Brain microvascular endothelial cell (primary cell): ENCODE measurements around the gene DENND10.
"Not testable (repeated sequence)": the region's sequence is repeated elsewhere in the genome, so short reads cannot be mapped to it uniquely, and the experiment has no call there.

Source experiments
- DNase-seq: peaks from one replicate; pipeline ENCODE4 v3.0.0-alpha.2; 2020
- H3K27ac ChIP-seq: fragments of 250-450 bp; sonication (Bioruptor Pico); 2 replicates; pipeline ENCODE4 v1.5.1; 2020; ENCODE audit warnings: mild to moderate bottlenecking, moderate library complexity
- H3K27me3 ChIP-seq: fragments of 250-450 bp; sonication (Bioruptor Pico); replicated peaks from 2 replicates; pipeline ENCODE4 v1.5.1; 2020; ENCODE audit warnings: mild to moderate bottlenecking
- H3K36me3 ChIP-seq: fragments of 250-450 bp; sonication (Bioruptor Pico); replicated peaks from 2 replicates; pipeline ENCODE4 v1.5.1; 2020; ENCODE audit warnings: mild to moderate bottlenecking
- H3K4me3 ChIP-seq: 2 replicates; pipeline ENCODE4 v1.5.1; 2011; ENCODE audit warnings: low read depth, mild to moderate bottlenecking, control low read depth, low read length, moderate library complexity
- in situ Hi-C: cut with HindIII; loops from 2 replicates; pipeline ENCODE4 v1.10.0; 2017; ENCODE audit warnings: low sequenced_read_pairs, low pct_ligation_motif_present
- TF ChIP-seq, protein P1 (sequence below): IDR thresholded peaks from 2 replicates; pipeline ENCODE4 v1.5.1; 2011; ENCODE audit warnings: low read depth, mild to moderate bottlenecking, moderate library complexity, low read length, control low read depth, inconsistent platforms; ENCODE audit errors: missing control alignments

The DENND10 gene

DNA sequence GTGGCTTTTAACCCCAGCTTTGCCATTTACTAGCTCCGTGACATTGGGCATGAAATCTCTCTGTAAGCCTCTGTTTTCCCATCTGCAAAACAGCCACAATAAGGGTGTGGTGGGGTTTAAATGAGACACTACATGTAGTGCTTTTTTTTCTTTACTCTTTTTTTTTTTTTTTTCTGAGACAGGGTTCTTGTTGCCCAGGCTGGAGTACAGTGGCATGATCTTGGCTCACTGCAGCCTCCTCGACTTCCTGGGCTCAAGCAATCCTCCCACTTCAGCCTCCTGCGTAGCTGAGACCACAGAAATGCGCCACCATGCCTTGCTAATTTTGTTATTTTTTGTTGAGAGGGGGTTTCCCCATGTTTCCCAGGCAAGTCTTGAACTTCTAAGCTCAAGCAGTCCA lies 8.3 kb upstream of the DENND10 start:
- no peak overlapping the region for H3K4me3 ChIP-seq
- in situ Hi-C loops: no loop called here
- H3K27me3 ChIP-seq: no peaks in the 10 kb centered on the region
- no peaks in the 10 kb centered on the region for H3K36me3 ChIP-seq
- DNase-seq: no peak
- H3K27ac ChIP-seq: no peak overlapping the region
- TF ChIP-seq, protein P1, sequence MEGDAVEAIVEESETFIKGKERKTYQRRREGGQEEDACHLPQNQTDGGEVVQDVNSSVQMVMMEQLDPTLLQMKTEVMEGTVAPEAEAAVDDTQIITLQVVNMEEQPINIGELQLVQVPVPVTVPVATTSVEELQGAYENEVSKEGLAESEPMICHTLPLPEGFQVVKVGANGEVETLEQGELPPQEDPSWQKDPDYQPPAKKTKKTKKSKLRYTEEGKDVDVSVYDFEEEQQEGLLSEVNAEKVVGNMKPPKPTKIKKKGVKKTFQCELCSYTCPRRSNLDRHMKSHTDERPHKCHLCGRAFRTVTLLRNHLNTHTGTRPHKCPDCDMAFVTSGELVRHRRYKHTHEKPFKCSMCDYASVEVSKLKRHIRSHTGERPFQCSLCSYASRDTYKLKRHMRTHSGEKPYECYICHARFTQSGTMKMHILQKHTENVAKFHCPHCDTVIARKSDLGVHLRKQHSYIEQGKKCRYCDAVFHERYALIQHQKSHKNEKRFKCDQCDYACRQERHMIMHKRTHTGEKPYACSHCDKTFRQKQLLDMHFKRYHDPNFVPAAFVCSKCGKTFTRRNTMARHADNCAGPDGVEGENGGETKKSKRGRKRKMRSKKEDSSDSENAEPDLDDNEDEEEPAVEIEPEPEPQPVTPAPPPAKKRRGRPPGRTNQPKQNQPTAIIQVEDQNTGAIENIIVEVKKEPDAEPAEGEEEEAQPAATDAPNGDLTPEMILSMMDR: no peak

DNA sequence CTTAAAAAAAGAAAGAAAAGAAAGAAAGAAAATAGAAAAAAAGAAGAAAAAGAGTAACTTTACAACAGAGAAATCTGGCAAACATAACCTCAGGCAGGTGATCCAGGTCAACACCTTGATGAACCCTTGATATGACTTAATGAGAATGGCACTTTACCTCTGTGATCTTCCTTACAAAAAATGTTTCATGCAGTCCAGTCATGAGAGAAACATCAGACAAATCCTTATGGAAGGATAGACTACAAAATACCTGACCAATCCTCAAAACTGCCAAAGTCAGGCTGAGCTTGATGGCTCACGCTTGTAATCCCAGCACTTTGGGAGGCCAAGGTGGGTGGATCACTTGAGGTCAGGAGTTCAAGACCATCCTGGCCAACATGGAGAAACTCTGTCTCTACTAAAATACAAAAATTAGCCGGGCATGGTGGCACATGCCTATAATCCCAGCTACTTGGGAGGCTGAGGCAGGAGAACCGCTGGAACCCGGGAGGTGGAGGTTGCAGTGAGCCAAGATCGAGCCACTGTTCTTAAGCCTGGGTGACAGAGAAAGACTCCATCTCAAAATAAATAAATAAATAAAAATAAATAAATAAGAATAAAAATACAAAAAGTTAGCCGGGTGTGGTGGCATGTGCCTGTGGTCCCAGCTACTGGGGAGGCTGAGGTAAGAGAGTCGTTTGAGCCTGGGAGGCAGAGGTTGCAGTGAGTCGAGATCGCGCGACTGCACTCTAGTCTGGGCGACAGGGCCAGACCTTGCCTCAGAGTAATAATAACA lies 7.1 kb upstream of the DENND10 start:
- DNase-seq, H3K36me3 ChIP-seq, H3K27me3 ChIP-seq, in situ Hi-C loops, H3K27ac ChIP-seq, H3K4me3 ChIP-seq: not testable (repeated sequence)

DNA sequence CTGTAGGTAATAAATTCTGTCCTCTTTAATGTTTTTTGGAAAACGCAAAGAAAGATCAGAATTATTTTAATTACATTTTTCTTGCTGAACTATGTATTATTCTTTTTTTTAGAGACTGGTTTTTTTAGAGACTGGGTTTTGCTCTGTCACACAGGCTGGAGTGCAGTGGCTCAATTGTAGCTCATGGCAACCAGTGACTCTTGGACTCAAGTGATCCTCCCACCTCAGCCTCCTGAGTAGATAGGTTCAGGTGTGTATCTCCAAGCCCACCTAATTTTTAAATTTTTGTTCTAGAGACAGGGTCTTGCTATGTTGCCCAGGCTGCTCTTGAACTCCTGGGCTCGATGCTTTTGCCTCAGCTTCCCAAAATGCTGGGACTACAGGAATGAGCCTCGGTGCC lies 5.3 kb upstream of the DENND10 start:
- Histone ChIP-seq H3K4me3 (no peak overlapping the region), H3K27ac (no peak overlapping the region), H3K27me3 (no peaks in the 10 kb centered on the region), H3K36me3 (no peaks in the 10 kb centered on the region)
- DNase-seq: no peak
- TF ChIP-seq, protein P1: no peak
- in situ Hi-C loops: no loop called here

DNA sequence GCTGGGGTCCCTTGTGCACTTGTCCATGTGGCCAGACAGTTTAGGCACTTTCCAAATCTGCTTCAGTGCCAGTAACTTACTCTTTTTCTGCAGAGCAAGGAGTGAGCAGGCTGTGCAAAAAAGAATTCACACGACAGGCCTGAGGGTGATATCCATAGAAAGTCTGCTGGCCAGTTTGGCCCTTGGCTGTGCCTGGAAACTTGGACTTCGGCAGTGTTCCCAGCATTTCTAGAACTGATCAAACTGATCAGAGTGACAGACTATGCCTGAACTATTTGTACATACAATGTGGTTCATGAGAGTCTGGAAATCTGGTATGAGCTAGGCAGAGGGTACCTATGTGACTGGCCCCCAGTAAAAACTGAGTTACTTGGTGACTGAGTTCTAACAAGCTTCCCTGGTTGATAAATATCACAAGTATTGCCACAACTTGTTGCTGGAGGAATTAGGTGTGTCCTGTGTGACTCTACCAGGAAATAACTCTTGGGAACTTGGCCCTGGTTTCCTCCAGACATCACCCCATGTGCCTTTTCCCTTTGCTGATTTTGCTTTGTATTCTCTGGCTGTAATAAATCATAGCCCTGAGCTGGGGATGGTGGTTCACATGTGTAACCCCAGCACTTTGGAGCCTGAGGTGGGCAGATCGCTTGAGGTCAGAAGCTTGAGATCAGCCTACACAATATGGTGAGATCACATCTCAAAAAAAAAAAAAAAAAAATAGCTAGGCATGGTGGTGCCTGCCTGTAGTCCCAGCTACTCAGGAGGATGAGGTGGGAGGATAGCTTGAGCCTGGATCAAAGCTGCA lies 3.3 kb upstream of the DENND10 start:
- Histone ChIP-seq H3K36me3 (no peaks in the 10 kb centered on the region), H3K27ac (no peak overlapping the region), H3K27me3 (no peaks in the 10 kb centered on the region), H3K4me3 (no peak overlapping the region)
- TF ChIP-seq, protein P1: no peak
- in situ Hi-C loops: no loop called here
- DNase-seq: no peak

DNA sequence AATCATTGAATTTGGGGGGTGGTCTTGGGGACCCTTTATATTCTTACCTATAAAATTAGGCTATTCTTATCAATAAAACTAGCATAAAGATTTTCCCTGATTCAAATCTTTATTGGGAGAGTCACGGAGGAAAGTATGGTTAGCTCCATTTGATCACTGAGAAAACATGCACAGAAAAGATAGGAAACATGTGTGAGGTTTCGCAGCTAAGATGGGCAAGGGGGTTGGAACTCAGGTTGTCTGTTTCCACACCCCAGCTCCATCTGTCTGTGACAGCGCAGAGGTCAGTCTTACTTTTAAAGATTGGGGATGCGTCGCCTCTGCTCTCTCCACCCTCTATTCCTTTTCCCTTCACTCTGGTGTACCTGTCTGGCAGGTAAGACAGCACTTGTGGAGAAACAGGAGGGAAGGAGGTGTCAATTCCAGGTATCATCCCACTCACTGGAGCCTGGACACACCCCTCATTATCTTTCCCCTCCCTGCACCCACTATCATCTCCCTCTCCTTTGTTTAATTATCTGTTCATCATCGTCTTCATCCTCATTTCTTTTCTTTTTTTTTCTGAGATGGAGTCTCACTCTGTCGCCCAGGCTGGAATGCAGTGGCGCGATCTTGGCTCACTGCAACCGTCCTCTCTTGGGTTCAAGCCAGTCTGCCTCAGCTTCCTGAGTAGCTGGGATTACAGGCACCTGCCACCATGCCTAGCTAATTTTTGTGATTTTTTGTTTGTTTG lies 2.4 kb upstream of the DENND10 start:
- TF ChIP-seq, protein P1: no peak
- no peaks in the 10 kb centered on the region for H3K36me3 ChIP-seq
- no peaks in the 10 kb centered on the region for H3K27me3 ChIP-seq
- H3K4me3 ChIP-seq: no peak overlapping the region
- no peak overlapping the region for H3K27ac ChIP-seq
- DNase-seq: no peak
- in situ Hi-C loops: no loop called here
